HG02678 (cell line): ENCODE measurements around the gene TIGD2.

Experiments
- ATAC-seq: cut with Tn5 transposase; IDR thresholded peaks from one replicate; pipeline ENCODE4 v1.9.1; 2021; ENCODE audit warnings: mild to moderate bottlenecking, moderate library complexity; ENCODE audit not compliant: unreplicated experiment

The TIGD2 gene

DNA sequence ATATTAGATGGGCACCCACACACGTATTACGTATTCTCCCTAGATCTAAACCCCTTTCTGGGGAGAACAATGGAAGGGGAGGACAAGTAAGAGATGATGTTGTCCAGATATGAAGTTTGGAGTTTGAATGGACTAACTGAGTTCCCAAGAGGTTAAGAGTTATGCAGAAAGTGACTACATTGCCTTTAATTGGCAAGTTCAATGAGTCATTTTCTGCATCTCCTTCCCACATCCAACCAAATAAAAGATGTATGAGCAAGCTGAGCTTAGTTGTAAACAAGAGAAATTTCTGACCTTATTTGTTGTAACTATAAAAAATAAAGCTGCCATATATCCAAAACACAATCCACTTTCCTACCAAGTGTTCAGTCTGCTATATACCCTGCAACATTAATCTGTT lies 50.5 kb downstream of the TIGD2 start:
- no peak for ATAC-seq

DNA sequence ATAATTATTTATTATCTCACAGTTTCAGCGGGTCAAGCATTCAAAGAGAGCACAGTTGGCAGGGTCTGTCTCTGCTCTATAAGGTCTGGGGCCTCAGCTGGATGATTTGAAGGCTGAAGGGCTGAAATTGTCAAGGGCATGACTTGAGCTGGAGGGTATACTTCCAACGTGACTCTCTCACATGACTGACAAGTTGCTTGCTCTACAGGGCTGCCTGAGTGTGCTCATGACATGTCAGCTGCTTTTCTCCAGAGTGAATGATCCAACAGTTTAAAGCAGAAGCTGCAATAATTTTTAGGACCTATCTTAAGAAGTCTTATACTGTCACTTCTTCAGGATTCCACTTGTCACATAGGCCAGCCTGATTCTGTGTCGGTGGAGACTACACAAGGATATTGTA lies 51.2 kb downstream of the TIGD2 start:
- ATAC-seq = no peak

DNA sequence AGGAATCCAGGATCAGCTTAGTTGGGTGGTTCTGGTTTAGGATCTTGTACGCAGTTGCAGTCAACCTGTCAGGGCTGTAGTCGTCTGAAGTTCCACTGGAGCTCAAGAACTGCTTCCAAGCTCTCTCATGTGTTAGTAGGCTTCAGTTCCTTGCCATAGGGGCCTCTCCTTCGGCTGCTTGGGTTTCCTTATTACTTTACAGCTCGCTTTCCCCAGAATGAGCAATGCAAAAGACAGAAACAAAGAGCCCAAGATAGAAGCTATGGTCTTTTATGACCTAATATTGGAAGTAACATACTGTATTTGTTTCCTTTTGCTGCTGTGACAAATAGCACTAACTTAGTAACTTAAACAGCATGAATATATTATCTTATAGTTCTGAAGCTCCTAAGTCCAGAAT lies 51.7 kb downstream of the TIGD2 start:
- no peak for ATAC-seq

DNA sequence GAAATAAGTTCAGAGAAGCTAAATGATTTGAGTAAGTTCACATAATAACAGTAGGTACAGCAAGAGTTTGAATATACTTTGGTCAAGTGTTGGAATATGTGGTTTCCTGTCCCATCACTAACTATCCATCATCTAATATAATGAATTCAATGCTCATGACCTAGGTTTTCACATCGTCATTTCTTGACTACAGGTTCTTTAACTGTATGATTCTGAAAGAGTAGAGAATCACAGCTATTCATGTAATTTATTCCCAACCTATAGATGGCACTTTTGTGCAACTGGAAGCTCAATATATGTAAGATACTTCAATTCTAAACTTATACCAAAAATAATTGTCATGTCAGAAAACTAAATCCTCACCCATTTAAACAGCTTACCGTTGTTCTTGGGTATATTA lies 53.1 kb downstream of the TIGD2 start:
- ATAC-seq = no peak
